ENCODE results near the gene SERPINB6.
A peak's percentile ranks its signal among the peaks of the same experiment; 100 is the strongest.

The SERPINB6 gene

GRCh38 chr6:2999618-3000557, 28.5 kb upstream of the SERPINB6 start, which contains the start of gene NQO2:
Gene NQO2 (plus strand): TSS chr6:2999894. CDS start chr6:3006553, 6,659 bp downstream.
- peak; percentile 84 for DNase-seq (ENCODE audit: low read depth)

GRCh38 chr6:2998998-2999617, 27.7 kb upstream of the SERPINB6 start:
- H3K4me3 ChIP-seq (ENCODE audit: low read depth, low read length) = peak overlapping the region; percentile 66

More at GRCh38 chr6:2999618-3000557, 28.5 kb upstream of the SERPINB6 start, which contains the start of gene NQO2:
- H3K4me3 ChIP-seq (ENCODE audit: low read depth, low read length) = peak within 1 kb of the TSS; percentile 83
- TF ChIP-seq, protein P1, sequence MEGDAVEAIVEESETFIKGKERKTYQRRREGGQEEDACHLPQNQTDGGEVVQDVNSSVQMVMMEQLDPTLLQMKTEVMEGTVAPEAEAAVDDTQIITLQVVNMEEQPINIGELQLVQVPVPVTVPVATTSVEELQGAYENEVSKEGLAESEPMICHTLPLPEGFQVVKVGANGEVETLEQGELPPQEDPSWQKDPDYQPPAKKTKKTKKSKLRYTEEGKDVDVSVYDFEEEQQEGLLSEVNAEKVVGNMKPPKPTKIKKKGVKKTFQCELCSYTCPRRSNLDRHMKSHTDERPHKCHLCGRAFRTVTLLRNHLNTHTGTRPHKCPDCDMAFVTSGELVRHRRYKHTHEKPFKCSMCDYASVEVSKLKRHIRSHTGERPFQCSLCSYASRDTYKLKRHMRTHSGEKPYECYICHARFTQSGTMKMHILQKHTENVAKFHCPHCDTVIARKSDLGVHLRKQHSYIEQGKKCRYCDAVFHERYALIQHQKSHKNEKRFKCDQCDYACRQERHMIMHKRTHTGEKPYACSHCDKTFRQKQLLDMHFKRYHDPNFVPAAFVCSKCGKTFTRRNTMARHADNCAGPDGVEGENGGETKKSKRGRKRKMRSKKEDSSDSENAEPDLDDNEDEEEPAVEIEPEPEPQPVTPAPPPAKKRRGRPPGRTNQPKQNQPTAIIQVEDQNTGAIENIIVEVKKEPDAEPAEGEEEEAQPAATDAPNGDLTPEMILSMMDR (conservative IDR thresholded peaks at IDR 0.05; ENCODE audit: low read depth, low read length) = no peak

DNA sequence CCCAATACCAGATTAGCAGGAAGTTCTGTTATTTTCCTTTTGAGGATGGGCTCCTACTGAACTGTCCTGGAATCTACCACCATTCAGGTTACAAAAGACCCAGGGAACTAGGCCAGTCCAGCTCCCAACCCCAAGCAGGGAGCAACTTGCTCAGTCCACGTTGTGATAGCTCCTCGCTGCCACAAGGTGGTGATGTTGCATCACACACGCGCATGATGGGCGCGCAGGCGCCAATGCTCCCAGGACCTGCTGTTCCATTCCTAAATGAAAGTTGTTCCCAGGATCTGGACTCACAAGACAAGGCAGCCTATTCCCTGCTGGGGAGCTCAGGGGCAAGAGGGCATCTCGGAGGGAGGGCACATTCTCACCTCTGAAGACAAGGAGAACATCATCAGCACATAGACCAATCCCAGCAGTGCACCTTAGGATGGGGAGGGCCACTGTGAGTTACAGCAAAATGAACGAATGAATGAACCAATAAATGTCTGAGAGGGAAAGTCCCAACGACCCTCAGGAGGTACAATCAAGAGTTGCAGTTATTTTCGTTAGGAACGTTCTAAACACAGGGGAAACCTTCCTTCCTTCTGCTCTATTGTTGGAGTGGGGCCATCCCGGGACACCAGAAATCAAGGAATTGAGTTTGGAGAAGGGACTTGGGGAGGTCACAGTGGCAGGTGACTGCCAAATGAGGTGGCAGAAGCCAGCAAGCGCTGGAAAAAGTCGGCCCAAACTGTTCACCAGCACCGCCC, 27.1 kb upstream of the SERPINB6 start:
- H3K4me3 ChIP-seq (ENCODE audit: low read depth, low read length) = peak overlapping the region; percentile 66
- TF ChIP-seq, protein P1 (conservative IDR thresholded peaks at IDR 0.05; ENCODE audit: low read depth, low read length) = peak; percentile 54
- peak; percentile 30 for DNase-seq (ENCODE audit: low read depth)

More at GRCh38 chr6:2998998-2999617, 27.7 kb upstream of the SERPINB6 start:
- TF ChIP-seq, protein P1 (conservative IDR thresholded peaks at IDR 0.05; ENCODE audit: low read depth, low read length) = no peak
- peak; percentile 88 for DNase-seq (ENCODE audit: low read depth)

- TF ChIP-seq, protein P1 (conservative IDR thresholded peaks at IDR 0.05; ENCODE audit: low read depth, low read length) = no peak
- no peak for DNase-seq (ENCODE audit: low read depth)
- no peak overlapping the region for H3K4me3 ChIP-seq (ENCODE audit: low read depth, low read length)
Observed at GRCh38 chr6:2993755-2994317, 22.5 kb upstream of the SERPINB6 start.

DNA sequence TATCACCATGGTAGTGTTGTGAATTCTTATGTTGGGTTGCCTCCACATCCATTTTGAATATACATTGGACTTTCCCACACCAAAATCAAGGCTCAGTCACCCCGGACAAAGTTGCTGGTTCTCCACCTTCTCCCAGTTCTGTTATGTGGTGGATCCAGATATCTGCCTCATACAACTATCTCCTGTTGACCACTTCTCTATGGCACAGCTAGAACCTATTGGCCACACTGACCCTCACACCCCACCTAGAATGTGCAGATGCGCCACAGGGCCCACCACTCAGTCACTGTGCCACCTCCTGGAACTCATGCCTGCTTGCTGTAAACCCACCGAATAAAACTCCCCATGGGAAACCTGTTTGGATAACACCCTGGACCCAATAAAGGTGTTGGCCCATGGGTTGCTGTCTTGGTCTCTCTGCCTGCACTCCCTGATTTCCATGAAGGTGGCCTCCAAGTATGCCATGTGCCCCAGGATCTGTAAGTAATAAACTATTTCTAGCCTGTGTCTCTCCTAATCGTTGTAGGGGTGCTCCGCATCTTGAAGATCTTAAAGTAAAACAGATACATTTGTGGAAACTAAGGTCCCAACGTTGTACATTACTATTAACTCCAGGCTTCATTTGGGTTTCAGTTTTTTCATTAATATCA, 21.1 kb upstream of the SERPINB6 start:
- DNase-seq (ENCODE audit: low read depth) = no peak

More for the DNA sequence above, 21.1 kb upstream of the SERPINB6 start:
- TF ChIP-seq, protein P1 (conservative IDR thresholded peaks at IDR 0.05; ENCODE audit: low read depth, low read length) = no peak
- H3K4me3 ChIP-seq (ENCODE audit: low read depth, low read length) = no peak overlapping the region

All from choroid plexus epithelial cell (primary cell).